Measurements from ENCODE around the gene G3BP1. TPM values are rescaled to one million over a fixed set of nuclear protein-coding genes. Genes with fewer than 3 reads are reported as not detected.

G3BP1 gene
- total and polyA plus RNA-seq, 12 donors, result 10.6 to 132 (median 114) TPM

- 4 to 5% methylated on average over 60 to 61 of the region's 61 CpGs for WGBS, 2 donors
- Histone ChIP-seq H3K27ac (peak within 1 kb of the TSS; percentile 41 to 90 (median 86)), H3K9me3 (no peaks in the 10 kb centered on the region), H3K4me1 (peaks cover 3 to 37% (median 24%) of the 10 kb centered on the region in 9 donors), H3K4me3 (peak within 1 kb of the TSS; percentile 50 to 96 (median 84)), H3K36me3 (peaks cover 0 to 4% (median 0%) of the 10 kb centered on the region in 9 donors), H3K27me3 (no peaks in the 10 kb centered on the region)
- DNase-seq, result peak; percentile 92 to 94
- intact Hi-C loops (cut with DNase I), result loop anchor here in 1 of 10 donors (1.0 kb wide), 1 partner anchor 13 kb away; the partner anchor contains the start of gene G3BP1
- ATAC-seq, result peak; percentile 99 to 100 (median 100)
- TF ChIP-seq CTCF (IDR thresholded peaks at IDR 0.05), result peak in 6 of 9 donors; percentile 11 to 44 (median 42)
Observed at GRCh38 chr5:151758430-151759241, 13.1 kb upstream of the G3BP1 start, which contains the start of gene ATOX1. TSS of gene ATOX1 (minus strand) at chr5:151758631. CDS start at chr5:151758551, 80 bp downstream.

GRCh38 chr5:151764801-151765200, 7.0 kb upstream of the G3BP1 start:
- Histone ChIP-seq H3K4me1 (peaks cover 0 to 4% (median 1%) of the 10 kb centered on the region in 9 donors), H3K36me3 (no peaks in the 10 kb centered on the region), H3K27me3 (no peaks in the 10 kb centered on the region), H3K9me3 (no peaks in the 10 kb centered on the region), H3K4me3 (no peak overlapping the region), H3K27ac (no peak overlapping the region)
- ATAC-seq, result no peak
- intact Hi-C loops (cut with DNase I), result no loop called here
- TF ChIP-seq CTCF (IDR thresholded peaks at IDR 0.05), result no peak
- no peak for DNase-seq

- H3K27me3 ChIP-seq, result no peaks in the 10 kb centered on the region
- H3K36me3 ChIP-seq, result no peaks in the 10 kb centered on the region
- ATAC-seq (no peak), DNase-seq (no peak)
- H3K4me3 ChIP-seq, result no peak overlapping the region
- no peak for TF ChIP-seq CTCF (IDR thresholded peaks at IDR 0.05)
- intact Hi-C loops (cut with DNase I), result no loop called here
- no peak overlapping the region for H3K27ac ChIP-seq
- H3K9me3 ChIP-seq, result no peaks in the 10 kb centered on the region
- H3K4me1 ChIP-seq, result peaks cover 0 to 15% (median 9%) of the 10 kb centered on the region in 9 donors
Observed at GRCh38 chr5:151766975-151767374, 4.8 kb upstream of the G3BP1 start.

- Histone ChIP-seq H3K36me3 (no peaks in the 10 kb centered on the region), H3K27ac (peak overlapping the region; percentile 94 to 100 (median 98)), H3K4me3 (peak overlapping the region; percentile 46 to 86 (median 60)), H3K4me1 (peaks cover 3 to 43% (median 36%) of the 10 kb centered on the region in 9 donors), H3K27me3 (no peaks in the 10 kb centered on the region), H3K9me3 (no peaks in the 10 kb centered on the region)
- ATAC-seq, result peak; percentile 20 to 65 (median 36)
- TF ChIP-seq CTCF (IDR thresholded peaks at IDR 0.05), result no peak
- 3 to 6% methylated on average over 72 to 75 of the region's 75 CpGs for WGBS, 2 donors
- peak; percentile 77 to 82 for DNase-seq
- intact Hi-C loops (cut with DNase I), result loop anchor here in 1 of 10 donors (1.0 kb wide), 1 partner anchor 12 kb away; the partner anchor contains the start of gene ATOX1
Observed at GRCh38 chr5:151770383-151771258, 1.1 kb upstream of the G3BP1 start.

Measured in heart right ventricle (tissue), 16 donors.